Measurements from ENCODE around the gene SSR4.

SSR4 gene

DNA sequence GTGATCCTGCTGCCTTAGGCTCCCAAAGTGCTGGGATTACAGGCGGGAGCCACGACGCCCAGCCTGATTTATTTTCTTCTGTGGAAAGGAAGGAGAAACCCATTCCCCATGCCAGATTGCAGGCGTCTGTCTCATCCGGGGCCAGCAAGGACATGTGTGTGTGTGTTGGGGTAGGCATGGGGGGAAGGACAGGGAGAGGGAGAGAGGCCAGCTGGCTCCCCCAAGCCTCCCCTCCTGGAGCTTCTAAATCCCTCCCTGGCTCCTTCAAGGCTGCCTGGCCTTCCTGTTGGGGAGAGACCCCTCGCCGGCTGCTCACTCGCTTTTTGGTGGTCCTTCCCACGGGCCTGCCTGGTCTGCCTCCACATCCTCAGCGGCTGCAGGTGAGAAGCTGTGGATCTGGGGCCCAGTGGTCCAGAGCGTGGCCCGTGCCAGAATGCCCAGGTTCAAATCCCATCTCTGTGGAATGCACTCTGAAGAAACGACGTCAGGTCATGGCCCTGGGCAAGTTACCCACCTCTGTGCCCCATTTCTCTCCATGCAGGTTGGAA lies 31.8 kb upstream of the SSR4 start:
- H3K4me1 ChIP-seq (ENCODE audit: insufficient read depth, low read length, poor library complexity, severe bottlenecking) = peaks cover 4% of the 10 kb centered on the region
- H3K79me2 ChIP-seq (ENCODE audit: insufficient read depth, low read length) = no peaks in the 10 kb centered on the region
- TF ChIP-seq, protein P1, sequence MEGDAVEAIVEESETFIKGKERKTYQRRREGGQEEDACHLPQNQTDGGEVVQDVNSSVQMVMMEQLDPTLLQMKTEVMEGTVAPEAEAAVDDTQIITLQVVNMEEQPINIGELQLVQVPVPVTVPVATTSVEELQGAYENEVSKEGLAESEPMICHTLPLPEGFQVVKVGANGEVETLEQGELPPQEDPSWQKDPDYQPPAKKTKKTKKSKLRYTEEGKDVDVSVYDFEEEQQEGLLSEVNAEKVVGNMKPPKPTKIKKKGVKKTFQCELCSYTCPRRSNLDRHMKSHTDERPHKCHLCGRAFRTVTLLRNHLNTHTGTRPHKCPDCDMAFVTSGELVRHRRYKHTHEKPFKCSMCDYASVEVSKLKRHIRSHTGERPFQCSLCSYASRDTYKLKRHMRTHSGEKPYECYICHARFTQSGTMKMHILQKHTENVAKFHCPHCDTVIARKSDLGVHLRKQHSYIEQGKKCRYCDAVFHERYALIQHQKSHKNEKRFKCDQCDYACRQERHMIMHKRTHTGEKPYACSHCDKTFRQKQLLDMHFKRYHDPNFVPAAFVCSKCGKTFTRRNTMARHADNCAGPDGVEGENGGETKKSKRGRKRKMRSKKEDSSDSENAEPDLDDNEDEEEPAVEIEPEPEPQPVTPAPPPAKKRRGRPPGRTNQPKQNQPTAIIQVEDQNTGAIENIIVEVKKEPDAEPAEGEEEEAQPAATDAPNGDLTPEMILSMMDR (conservative IDR thresholded peaks at IDR 0.05; ENCODE audit: low read length) = no peak
- TF ChIP-seq EZH2phosphoT487 (IDR thresholded peaks at IDR 0.05; ENCODE audit: borderline replicate concordance) = no peak
- no peak overlapping the region for H2AFZ ChIP-seq (ENCODE audit: low read length)
- no peak overlapping the region for H3K4me2 ChIP-seq (ENCODE audit: low read depth, low read length, poor library complexity, severe bottlenecking)
- no peak overlapping the region for H3K4me3 ChIP-seq (ENCODE audit: low read length, poor library complexity, severe bottlenecking)
- no peaks in the 10 kb centered on the region for H3F3A ChIP-seq (ENCODE audit: low read depth)
- no peaks in the 10 kb centered on the region for H3K27me3 ChIP-seq (ENCODE audit: insufficient read depth, low read length, poor library complexity, severe bottlenecking)
- no peaks in the 10 kb centered on the region for H3K9me3 ChIP-seq (ENCODE audit: insufficient read depth, low read depth, low read length)
- no peaks in the 10 kb centered on the region for H3K36me3 ChIP-seq (ENCODE audit: insufficient read depth, low read length)
- H3K9me2 ChIP-seq (replicated peaks; ENCODE audit: low read depth, low read length) = no peaks in the 10 kb centered on the region
- no peak overlapping the region for H3K9ac ChIP-seq (ENCODE audit: low read depth, low read length, poor library complexity, severe bottlenecking)
- no peaks in the 10 kb centered on the region for H4K20me1 ChIP-seq (ENCODE audit: insufficient read depth, low read length, poor library complexity, severe bottlenecking)

DNA sequence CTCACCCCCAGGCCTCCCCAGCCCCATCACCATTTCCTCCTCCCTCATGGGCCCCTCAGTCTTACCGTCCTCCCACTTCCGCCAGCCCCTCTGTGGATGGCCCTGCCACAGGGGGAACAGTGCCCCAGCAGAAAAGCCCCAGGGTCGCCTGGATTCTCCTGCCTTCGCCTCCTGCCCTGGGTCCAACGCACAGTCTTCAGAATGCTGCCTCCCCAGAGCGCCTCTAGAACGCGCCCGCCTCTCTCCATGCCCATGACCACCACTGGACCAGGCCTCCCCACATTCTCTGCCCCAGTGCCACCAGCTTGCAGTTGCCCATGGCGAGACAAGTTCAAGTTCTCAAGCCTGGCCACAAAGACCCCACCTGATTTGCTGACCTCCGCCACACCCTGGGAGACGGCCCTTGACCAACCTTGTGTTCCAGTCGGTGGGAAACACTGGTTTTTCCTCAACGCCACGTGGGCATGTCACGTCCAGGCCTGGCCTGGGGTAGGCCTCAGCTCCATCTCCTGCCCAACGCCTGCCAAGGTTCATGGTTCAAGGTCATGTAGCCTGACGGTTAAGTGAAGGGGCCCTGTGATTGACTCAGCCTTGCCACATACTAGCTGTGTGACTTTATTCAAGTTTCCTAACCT lies 31.1 kb upstream of the SSR4 start:
- H3K4me1 ChIP-seq (ENCODE audit: insufficient read depth, low read length, poor library complexity, severe bottlenecking) = peaks cover 4% of the 10 kb centered on the region
- TF ChIP-seq EZH2phosphoT487 (IDR thresholded peaks at IDR 0.05; ENCODE audit: borderline replicate concordance) = no peak
- TF ChIP-seq, protein P1 (conservative IDR thresholded peaks at IDR 0.05; ENCODE audit: low read length) = no peak

DNA sequence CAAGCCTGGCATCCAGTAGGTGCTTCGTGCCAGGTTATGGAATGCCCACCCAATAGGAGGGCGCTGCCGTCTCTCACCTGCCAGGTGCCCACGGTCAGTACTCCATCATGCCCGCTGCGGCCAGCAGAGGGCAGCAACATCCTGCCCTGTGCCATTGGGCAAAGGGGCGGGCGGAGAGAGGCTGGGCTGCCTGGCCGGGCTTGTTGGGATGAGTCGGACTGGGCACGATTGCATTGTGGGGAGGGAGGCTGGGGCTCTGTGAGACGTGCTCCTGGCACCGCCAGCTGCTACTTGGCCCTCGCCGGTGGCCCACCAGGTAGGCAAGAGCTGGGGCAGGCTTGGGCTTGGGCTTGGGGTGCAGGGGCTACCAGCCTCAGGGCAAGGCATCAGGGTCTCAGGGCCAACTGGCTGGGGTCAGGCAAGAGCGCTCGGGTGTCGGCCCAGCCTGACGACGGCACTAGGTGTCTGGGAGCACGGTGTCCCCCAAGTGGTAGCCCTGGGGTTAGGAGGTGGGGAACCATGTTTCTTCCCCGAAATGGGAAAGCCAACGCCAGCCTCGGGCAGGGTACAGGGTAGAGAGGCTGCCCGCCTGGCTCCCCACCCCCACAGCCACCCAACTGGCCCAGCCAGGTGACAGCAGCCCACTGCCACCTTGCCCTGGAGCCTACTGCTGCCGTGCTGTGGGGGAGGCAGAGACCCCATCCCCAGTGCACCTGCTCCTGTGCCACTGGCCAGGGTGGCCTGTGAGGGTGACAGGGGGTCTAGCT lies 30.3 kb upstream of the SSR4 start, which contains the start of gene PLXNB3:
TSS of gene PLXNB3 (plus strand) at position 261 of the 767 bp plus-strand sequence. CDS start 1,287 bp downstream, outside the sequence.
- H2AFZ ChIP-seq (ENCODE audit: low read length) = no peak within 1 kb of the TSS
- H4K20me1 ChIP-seq (ENCODE audit: insufficient read depth, low read length, poor library complexity, severe bottlenecking) = no peaks in the 10 kb centered on the region
- no peaks in the 10 kb centered on the region for H3K36me3 ChIP-seq (ENCODE audit: insufficient read depth, low read length)
- no peaks in the 10 kb centered on the region for H3K79me2 ChIP-seq (ENCODE audit: insufficient read depth, low read length)
- no peaks in the 10 kb centered on the region for H3F3A ChIP-seq (ENCODE audit: low read depth)
- H3K4me1 ChIP-seq (ENCODE audit: insufficient read depth, low read length, poor library complexity, severe bottlenecking) = peaks cover 4% of the 10 kb centered on the region
- no peaks in the 10 kb centered on the region for H3K9me3 ChIP-seq (ENCODE audit: insufficient read depth, low read depth, low read length)
- no peaks in the 10 kb centered on the region for H3K9me2 ChIP-seq (replicated peaks; ENCODE audit: low read depth, low read length)
- peak within 1 kb of the TSS; percentile 32 for H3K9ac ChIP-seq (ENCODE audit: low read depth, low read length, poor library complexity, severe bottlenecking)
- no peak for TF ChIP-seq EZH2phosphoT487 (IDR thresholded peaks at IDR 0.05; ENCODE audit: borderline replicate concordance)
- TF ChIP-seq, protein P1 (conservative IDR thresholded peaks at IDR 0.05; ENCODE audit: low read length) = peak; percentile 73
- peak within 1 kb of the TSS; percentile 44 for H3K4me2 ChIP-seq (ENCODE audit: low read depth, low read length, poor library complexity, severe bottlenecking)
- peak within 1 kb of the TSS; percentile 21 for H3K4me3 ChIP-seq (ENCODE audit: low read length, poor library complexity, severe bottlenecking)
- H3K27me3 ChIP-seq (ENCODE audit: insufficient read depth, low read length, poor library complexity, severe bottlenecking) = no peaks in the 10 kb centered on the region

More for the DNA sequence above, 31.1 kb upstream of the SSR4 start:
- no peak overlapping the region for H2AFZ ChIP-seq (ENCODE audit: low read length)
- no peaks in the 10 kb centered on the region for H3K9me2 ChIP-seq (replicated peaks; ENCODE audit: low read depth, low read length)
- H3K9me3 ChIP-seq (ENCODE audit: insufficient read depth, low read depth, low read length) = no peaks in the 10 kb centered on the region
- H3K79me2 ChIP-seq (ENCODE audit: insufficient read depth, low read length) = no peaks in the 10 kb centered on the region
- no peaks in the 10 kb centered on the region for H3F3A ChIP-seq (ENCODE audit: low read depth)
- no peak overlapping the region for H3K9ac ChIP-seq (ENCODE audit: low read depth, low read length, poor library complexity, severe bottlenecking)
- H3K36me3 ChIP-seq (ENCODE audit: insufficient read depth, low read length) = no peaks in the 10 kb centered on the region
- H4K20me1 ChIP-seq (ENCODE audit: insufficient read depth, low read length, poor library complexity, severe bottlenecking) = no peaks in the 10 kb centered on the region
- H3K4me3 ChIP-seq (ENCODE audit: low read length, poor library complexity, severe bottlenecking) = no peak overlapping the region
- H3K4me2 ChIP-seq (ENCODE audit: low read depth, low read length, poor library complexity, severe bottlenecking) = no peak overlapping the region
- no peaks in the 10 kb centered on the region for H3K27me3 ChIP-seq (ENCODE audit: insufficient read depth, low read length, poor library complexity, severe bottlenecking)

All from Loucy (cell line).